Panc1 (cell line): Measurements from ENCODE around the gene C1orf232.

Source experiments
- CTCF ChIP-seq: fragments of 450-650 bp; IDR thresholded peaks from 2 replicates; pipeline ENCODE4 v1.5.1; 2017; ENCODE audit warnings: mild to moderate bottlenecking
- REST ChIP-seq, 2 experiments: IDR thresholded peaks; 2 replicates each; pipeline ENCODE4 v1.6.1; 2011 to 2012; ENCODE audit warnings: low read depth in 2 of 2, control low read depth in 1 of 2, low read length in 1 of 2, mild to moderate bottlenecking in 1 of 2, moderate library complexity in 1 of 2; ENCODE audit not compliant: insufficient read depth in 1 of 2
- SIN3A ChIP-seq: IDR thresholded peaks from 2 replicates; pipeline ENCODE4 v1.6.1; 2012; ENCODE audit warnings: low read depth, mild to moderate bottlenecking, low read length, moderate library complexity, borderline replicate concordance; ENCODE audit not compliant: insufficient read depth

- no peak for TF ChIP-seq SIN3A
- no peak for TF ChIP-seq CTCF
- TF ChIP-seq REST (IDR thresholded peaks at IDR 0.05; ENCODE audit: insufficient read depth in 1 of 2, low read depth in 2 of 2, low read length in 1 of 2) = no peak
Observed at GRCh38 chr1:26170472-26170821, 1.7 kb upstream of the C1orf232 start.
